Measurements from ENCODE around the gene FXR2. TPM values are rescaled to one million over a fixed set of nuclear protein-coding genes. Genes with fewer than 3 reads are reported as not detected.

Gene FXR2
- total RNA-seq, 1 donor from 2014 or later, result 42.7 TPM

DNA sequence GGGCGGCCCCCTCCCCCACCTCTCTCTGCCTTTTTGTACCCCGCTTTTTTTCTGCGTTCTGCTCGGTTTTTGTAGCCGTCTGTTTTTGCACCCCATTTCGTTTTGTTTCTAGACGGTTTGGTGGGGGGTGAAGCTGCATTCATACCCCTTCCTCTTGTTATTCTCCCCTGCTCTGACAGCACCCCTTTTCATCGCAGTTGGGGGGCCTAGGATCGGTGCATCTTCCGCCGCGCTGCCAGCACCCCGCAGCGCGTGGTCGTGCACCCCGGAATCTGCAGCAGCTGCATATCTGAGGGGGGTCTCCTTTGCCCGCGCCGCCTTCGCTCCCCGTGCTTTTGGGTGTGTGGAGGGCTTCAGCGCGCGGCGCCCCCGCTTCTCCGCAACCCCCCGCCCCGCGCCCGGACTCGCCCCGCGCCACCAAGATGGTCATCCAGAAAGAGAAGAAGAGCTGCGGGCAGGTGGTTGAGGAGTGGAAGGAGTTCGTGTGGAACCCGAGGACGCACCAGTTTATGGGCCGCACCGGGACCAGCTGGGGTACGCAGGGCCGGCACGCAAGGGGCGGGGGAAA is 36.5 kb upstream of the FXR2 start:
- peak overlapping the region; percentile 91 for H3K4me3 Mint-ChIP-seq
- no peaks in the 10 kb centered on the region for H3K36me3 ChIP-seq
- H3K9me3 Mint-ChIP-seq, result no peaks in the 10 kb centered on the region
- H3K9ac ChIP-seq, result no peak overlapping the region
- no peak for DNase-seq (ENCODE audit: low spot score)
- no peak for TF ChIP-seq EZH2phosphoT487 (IDR thresholded peaks at IDR 0.05)
- TF ChIP-seq EZH2 (IDR thresholded peaks at IDR 0.05), result peak; percentile 45
- peaks cover 16% of the 10 kb centered on the region for H3K27me3 Mint-ChIP-seq (ENCODE audit: insufficient read depth, low read depth)
- H3K4me3 ChIP-seq, result peak overlapping the region; percentile 78
- peaks cover 33% of the 10 kb centered on the region for H3K4me1 Mint-ChIP-seq
- H2AFZ ChIP-seq (replicated peaks), result peak overlapping the region; percentile 55
- H3K27me3 ChIP-seq, result peaks cover 37% of the 10 kb centered on the region
- H3K9me3 ChIP-seq (ENCODE audit: low read depth), result no peaks in the 10 kb centered on the region
- peaks cover 14% of the 10 kb centered on the region for H3K36me3 Mint-ChIP-seq
- no peak overlapping the region for H3K27ac ChIP-seq
- no peaks in the 10 kb centered on the region for H3K4me1 ChIP-seq
- no peaks in the 10 kb centered on the region for H3K79me2 ChIP-seq (ENCODE audit: low read depth)
- no peak overlapping the region for H3K27ac Mint-ChIP-seq
- H3K4me2 ChIP-seq, result peak overlapping the region; percentile 98
- H3F3A ChIP-seq (ENCODE audit: low read depth), result peaks cover 31% of the 10 kb centered on the region
- no peaks in the 10 kb centered on the region for H4K20me1 ChIP-seq (ENCODE audit: low read depth)

DNA sequence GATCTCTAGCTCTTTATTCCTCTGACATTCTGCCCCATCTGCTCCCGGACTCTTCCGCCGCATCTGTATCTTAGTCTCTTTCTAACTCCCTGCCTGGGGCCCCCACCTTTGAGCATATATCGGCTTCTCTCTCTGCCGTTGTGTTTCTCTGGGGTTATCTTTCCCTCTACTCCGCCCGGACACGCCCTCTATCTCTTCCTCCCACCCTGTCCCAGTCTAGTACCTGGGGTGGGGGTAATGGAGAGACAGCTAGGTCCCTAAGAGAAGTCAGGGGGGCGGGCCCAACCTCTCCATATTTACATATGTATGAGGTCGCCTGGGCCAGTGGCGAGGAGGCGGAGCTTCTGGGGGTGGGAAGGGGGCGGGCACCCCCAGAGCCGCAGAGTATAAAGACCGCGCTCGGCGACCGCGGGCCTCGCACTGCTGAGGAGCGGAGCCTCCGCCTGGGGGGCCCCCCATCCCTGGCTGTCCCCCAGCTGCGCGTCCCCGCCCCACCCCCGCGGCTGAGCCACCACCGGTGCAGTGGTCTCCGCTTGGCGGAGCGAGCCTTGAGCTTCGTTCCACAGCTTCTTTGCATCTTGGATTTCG is 35.9 kb upstream of the FXR2 start, which contains the start of gene ATP1B2:
Gene ATP1B2, plus strand, starts transcription at position 418 of the 588 bp plus-strand sequence. CDS start 593 bp downstream, outside the sequence.
- peaks cover 37% of the 10 kb centered on the region for H3K27me3 ChIP-seq
- H3K36me3 ChIP-seq, result no peaks in the 10 kb centered on the region
- no peaks in the 10 kb centered on the region for H3K9me3 ChIP-seq (ENCODE audit: low read depth)
- H3K4me3 ChIP-seq, result peak within 1 kb of the TSS; percentile 78
- peak; percentile 97 for DNase-seq (ENCODE audit: low spot score)
- TF ChIP-seq EZH2phosphoT487 (IDR thresholded peaks at IDR 0.05), result no peak
- TF ChIP-seq, protein P1, sequence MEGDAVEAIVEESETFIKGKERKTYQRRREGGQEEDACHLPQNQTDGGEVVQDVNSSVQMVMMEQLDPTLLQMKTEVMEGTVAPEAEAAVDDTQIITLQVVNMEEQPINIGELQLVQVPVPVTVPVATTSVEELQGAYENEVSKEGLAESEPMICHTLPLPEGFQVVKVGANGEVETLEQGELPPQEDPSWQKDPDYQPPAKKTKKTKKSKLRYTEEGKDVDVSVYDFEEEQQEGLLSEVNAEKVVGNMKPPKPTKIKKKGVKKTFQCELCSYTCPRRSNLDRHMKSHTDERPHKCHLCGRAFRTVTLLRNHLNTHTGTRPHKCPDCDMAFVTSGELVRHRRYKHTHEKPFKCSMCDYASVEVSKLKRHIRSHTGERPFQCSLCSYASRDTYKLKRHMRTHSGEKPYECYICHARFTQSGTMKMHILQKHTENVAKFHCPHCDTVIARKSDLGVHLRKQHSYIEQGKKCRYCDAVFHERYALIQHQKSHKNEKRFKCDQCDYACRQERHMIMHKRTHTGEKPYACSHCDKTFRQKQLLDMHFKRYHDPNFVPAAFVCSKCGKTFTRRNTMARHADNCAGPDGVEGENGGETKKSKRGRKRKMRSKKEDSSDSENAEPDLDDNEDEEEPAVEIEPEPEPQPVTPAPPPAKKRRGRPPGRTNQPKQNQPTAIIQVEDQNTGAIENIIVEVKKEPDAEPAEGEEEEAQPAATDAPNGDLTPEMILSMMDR (IDR thresholded peaks at IDR 0.05), result no peak
- TF ChIP-seq EZH2 (IDR thresholded peaks at IDR 0.05), result no peak
- H3K9ac ChIP-seq, result no peak within 1 kb of the TSS
- H3K79me2 ChIP-seq (ENCODE audit: low read depth), result no peaks in the 10 kb centered on the region
- H3K4me1 ChIP-seq, result no peaks in the 10 kb centered on the region
- peak within 1 kb of the TSS; percentile 91 for H3K4me3 Mint-ChIP-seq
- peak within 1 kb of the TSS; percentile 85 for H2AFZ ChIP-seq (replicated peaks)
- H3K9me3 Mint-ChIP-seq, result no peaks in the 10 kb centered on the region
- H3K27ac ChIP-seq, result no peak within 1 kb of the TSS
- H3K27me3 Mint-ChIP-seq (ENCODE audit: insufficient read depth, low read depth), result peaks cover 16% of the 10 kb centered on the region
- peak within 1 kb of the TSS; percentile 98 for H3K4me2 ChIP-seq
- peak within 1 kb of the TSS; percentile 22 for H3K27ac Mint-ChIP-seq
- no peaks in the 10 kb centered on the region for H4K20me1 ChIP-seq (ENCODE audit: low read depth)
- peaks cover 29% of the 10 kb centered on the region for H3K4me1 Mint-ChIP-seq
- peaks cover 27% of the 10 kb centered on the region for H3F3A ChIP-seq (ENCODE audit: low read depth)
- H3K36me3 Mint-ChIP-seq, result peaks cover 13% of the 10 kb centered on the region

DNA sequence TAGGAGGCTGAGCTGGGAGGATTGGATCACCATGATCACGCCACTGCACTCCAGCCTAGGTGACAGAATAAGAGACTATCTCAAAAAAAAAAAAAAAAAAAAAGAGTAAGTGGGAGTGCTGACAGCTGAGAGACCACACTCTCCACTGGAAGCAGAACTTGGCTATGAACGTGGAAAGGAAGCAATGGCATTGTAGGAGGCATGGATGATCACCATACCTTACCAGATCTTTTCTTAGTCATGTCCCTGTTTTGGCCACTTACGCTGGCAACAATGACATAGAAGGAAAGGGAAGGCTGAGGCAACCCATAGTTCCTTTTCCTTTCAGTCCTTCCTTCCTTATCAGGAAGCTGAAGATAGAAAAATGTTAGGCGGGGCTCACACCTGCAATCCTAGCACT is 32.3 kb upstream of the FXR2 start:
- H3K4me1 ChIP-seq, result no peaks in the 10 kb centered on the region
- no peak for TF ChIP-seq EZH2phosphoT487 (IDR thresholded peaks at IDR 0.05)
- TF ChIP-seq EZH2 (IDR thresholded peaks at IDR 0.05), result no peak
- TF ChIP-seq, protein P1 (IDR thresholded peaks at IDR 0.05), result no peak
- Mint-ChIP-seq H3K36me3 (no peaks in the 10 kb centered on the region), H3K4me3 (no peak overlapping the region), H3K27me3 (ENCODE audit: insufficient read depth, low read depth) (peaks cover 9% of the 10 kb centered on the region), H3K27ac (no peak overlapping the region), H3K9me3 (no peaks in the 10 kb centered on the region), H3K4me1 (peaks cover 15% of the 10 kb centered on the region)
- no peak overlapping the region for H2AFZ ChIP-seq (replicated peaks)
- no peak overlapping the region for H3K4me3 ChIP-seq
- H3K4me2 ChIP-seq, result no peak overlapping the region
- H3K9ac ChIP-seq, result no peak overlapping the region
- DNase-seq (ENCODE audit: low spot score), result no peak
- H3K9me3 ChIP-seq (ENCODE audit: low read depth), result no peaks in the 10 kb centered on the region
- H3K36me3 ChIP-seq, result no peaks in the 10 kb centered on the region
- peaks cover 19% of the 10 kb centered on the region for H3K27me3 ChIP-seq
- peaks cover 20% of the 10 kb centered on the region for H3F3A ChIP-seq (ENCODE audit: low read depth)
- no peak overlapping the region for H3K27ac ChIP-seq
- H3K79me2 ChIP-seq (ENCODE audit: low read depth), result no peaks in the 10 kb centered on the region
- no peaks in the 10 kb centered on the region for H4K20me1 ChIP-seq (ENCODE audit: low read depth)

DNA sequence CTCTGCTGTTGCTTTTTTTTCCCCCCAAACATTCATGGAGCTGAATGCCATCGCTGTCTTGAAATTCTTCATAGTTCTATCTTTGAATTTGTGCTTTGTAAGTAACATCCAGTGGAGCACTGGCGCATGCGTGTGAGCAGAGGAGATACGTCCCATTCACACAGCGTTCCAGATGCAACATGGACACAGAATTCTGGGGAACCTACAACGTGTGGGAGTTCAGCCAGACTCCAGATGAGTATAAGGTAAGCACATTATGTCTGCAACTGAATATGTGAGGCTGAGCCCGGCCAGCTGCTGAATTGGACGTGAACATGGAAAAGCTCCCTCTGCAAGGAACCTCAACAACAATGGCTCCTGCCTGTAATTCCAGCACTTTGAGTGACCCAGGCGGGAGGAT is 31.8 kb upstream of the FXR2 start:
- H3F3A ChIP-seq (ENCODE audit: low read depth), result peaks cover 17% of the 10 kb centered on the region
- no peaks in the 10 kb centered on the region for H4K20me1 ChIP-seq (ENCODE audit: low read depth)
- H3K4me3 ChIP-seq, result no peak overlapping the region
- Mint-ChIP-seq H3K4me3 (no peak overlapping the region), H3K4me1 (peaks cover 13% of the 10 kb centered on the region), H3K27me3 (ENCODE audit: insufficient read depth, low read depth) (peaks cover 7% of the 10 kb centered on the region), H3K27ac (no peak overlapping the region), H3K9me3 (no peaks in the 10 kb centered on the region), H3K36me3 (no peaks in the 10 kb centered on the region)
- H3K4me1 ChIP-seq, result no peaks in the 10 kb centered on the region
- H3K9me3 ChIP-seq (ENCODE audit: low read depth), result no peaks in the 10 kb centered on the region
- H3K27ac ChIP-seq, result no peak overlapping the region
- no peak overlapping the region for H3K4me2 ChIP-seq
- H3K9ac ChIP-seq, result no peak overlapping the region
- no peaks in the 10 kb centered on the region for H3K36me3 ChIP-seq
- peaks cover 14% of the 10 kb centered on the region for H3K27me3 ChIP-seq
- H3K79me2 ChIP-seq (ENCODE audit: low read depth), result no peaks in the 10 kb centered on the region
- H2AFZ ChIP-seq (replicated peaks), result no peak overlapping the region
- DNase-seq (ENCODE audit: low spot score), result no peak
- TF ChIP-seq EZH2phosphoT487 (IDR thresholded peaks at IDR 0.05), result no peak
- TF ChIP-seq EZH2 (IDR thresholded peaks at IDR 0.05), result no peak
- TF ChIP-seq, protein P1 (IDR thresholded peaks at IDR 0.05), result no peak
